Upper lobe of left lung (tissue), 6 donors: ENCODE results near the gene PALM3. TPM values are rescaled to one million over a fixed set of nuclear protein-coding genes. Genes with fewer than 3 reads are reported as not detected.

Source experiments
- ATAC-seq, 2 donors: fragments of 200-7000 bp; cut with Tn5 transposase; one replicate each; pipeline ENCODE4 v1.9.1; 2022; ENCODE audit warnings: mild to moderate bottlenecking in 2 of 2, moderate library complexity in 2 of 2; ENCODE audit not compliant: low FRiP score in 2 of 2
- DNase-seq, 2 donors: peaks; one replicate each; pipeline ENCODE4 v3.0.0-alpha.2; 2019 to 2020
- H3K27ac ChIP-seq, 4 donors: fragments of 200-600 bp; sonication (generic); one replicate each; pipeline ENCODE4 v1.5.1; 2016 to 2019
- H3K27me3 ChIP-seq, 4 donors: fragments of 200-600 bp; sonication (generic); one replicate each; pipeline ENCODE4 v1.5.1; 2017 to 2019
- H3K36me3 ChIP-seq, 4 donors: fragments of 200-600 bp; sonication (generic); one replicate each; pipeline ENCODE4 v1.5.1; 2016 to 2019
- H3K4me1 ChIP-seq, 4 donors: fragments of 200-600 bp; sonication (generic); one replicate each; pipeline ENCODE4 v1.5.1; 2018 to 2019
- H3K4me3 ChIP-seq, 4 donors: fragments of 200-600 bp; sonication (generic); one replicate each; pipeline ENCODE4 v1.5.1; 2017 to 2019; ENCODE audit warnings: mild to moderate bottlenecking in 2 of 4, moderate library complexity in 1 of 4
- H3K9me3 ChIP-seq, 4 donors: fragments of 200-600 bp; sonication (generic); one replicate each; pipeline ENCODE4 v1.5.1; 2018 to 2019
- EP300 ChIP-seq, 4 donors: sonication (generic); formaldehyde crosslinking; IDR thresholded peaks; one replicate each; pipeline ENCODE4 v1.5.1; 2017; ENCODE audit warnings: antibody characterized with exemption in 4 of 4, control low read depth in 2 of 4
- POLR2A ChIP-seq, 4 donors: fragments of 450-650 bp; IDR thresholded peaks; one replicate each; pipeline ENCODE4 v1.5.1; 2016 to 2017; ENCODE audit warnings: antibody characterized with exemption in 4 of 4, mild to moderate bottlenecking in 2 of 4
- POLR2AphosphoS5 ChIP-seq, 2 donors: sonication (generic); formaldehyde crosslinking; IDR thresholded peaks; one replicate each; pipeline ENCODE4 v1.5.1; 2017; ENCODE audit warnings: antibody characterized with exemption in 2 of 2
- WGBS, 2 donors: methylation state at CpG; one replicate each; pipeline ENCODE4 v1.1.5; 2017 to 2018; 5-methylcytosine and 5-hydroxymethylcytosine counted together
- total RNA-seq, 6 donors: library from RNA; depleted of rRNA in 4 of 6; stranded (reverse); fragments of >200 nt in 4 of 6; gene quantifications; one replicate each; pipeline versions ENCODE4 v1.1.0 to v1.2.1, GENCODE V29; 2016 to 2021
- TF ChIP-seq, protein P1 (sequence below), 6 experiments: fragments of 450-650 bp in 4 of 6; fragments of 200-600 bp in 2 of 6; sonication (generic) in 2 of 6; IDR thresholded peaks; one replicate each; pipeline ENCODE4 v1.5.1; 2016 to 2019; ENCODE audit warnings: antibody characterized with exemption in 6 of 6
- donor health status: DM: no; HTN: no; CAD: no; lungs with moderate emphysema.
- donor health status: DM: no; HTN: yes; CAD: no; lungs with severe emphysema.

Gene PALM3
- total RNA-seq, 6 donors from 2014 or later = 0.15 to 123 (median 11.0) TPM

DNA sequence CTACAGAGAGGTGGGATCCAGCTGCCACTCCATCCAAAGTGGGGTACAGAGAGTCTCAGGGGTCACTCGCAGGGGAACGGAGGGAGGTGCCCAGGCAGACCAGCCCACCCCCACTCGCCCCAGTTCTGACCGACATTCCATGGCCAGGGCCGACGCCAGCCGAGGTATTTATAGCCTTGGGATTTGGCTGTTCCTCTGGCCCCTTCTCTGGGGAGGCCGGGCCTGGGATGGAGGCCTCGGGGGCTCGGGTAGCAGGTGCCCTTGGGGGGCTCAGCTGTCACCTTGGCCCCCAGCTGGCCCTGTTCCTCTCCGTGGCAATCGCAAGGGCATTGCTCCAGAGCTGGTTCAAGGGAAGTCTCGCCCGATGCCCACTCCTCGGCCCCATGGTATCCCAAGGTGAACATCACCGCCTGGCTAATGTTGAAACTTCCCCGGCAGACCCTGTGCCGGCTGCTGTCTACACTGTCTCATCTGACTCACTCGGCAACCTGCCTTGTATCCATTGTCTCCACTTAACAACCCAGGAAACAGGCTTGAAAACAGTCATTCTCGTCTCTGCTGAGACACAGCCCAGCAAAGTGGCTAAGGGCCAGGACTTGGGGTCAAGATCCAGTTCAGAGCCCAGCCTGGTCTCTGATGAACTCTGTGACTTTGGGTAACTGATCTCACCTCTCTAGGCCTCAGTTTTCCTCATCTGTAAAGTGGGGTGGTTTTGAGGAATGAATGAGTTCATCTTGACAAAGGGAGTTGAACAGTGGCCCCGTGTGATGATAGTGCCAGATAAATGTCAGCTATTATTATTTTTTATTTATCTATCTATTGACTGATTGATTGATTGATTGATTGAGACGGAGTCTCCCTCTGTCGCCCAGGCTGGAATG lies 45.9 kb upstream of the PALM3 start:
- TF ChIP-seq POLR2A (IDR thresholded peaks at IDR 0.05) = no peak
- TF ChIP-seq, protein P1, sequence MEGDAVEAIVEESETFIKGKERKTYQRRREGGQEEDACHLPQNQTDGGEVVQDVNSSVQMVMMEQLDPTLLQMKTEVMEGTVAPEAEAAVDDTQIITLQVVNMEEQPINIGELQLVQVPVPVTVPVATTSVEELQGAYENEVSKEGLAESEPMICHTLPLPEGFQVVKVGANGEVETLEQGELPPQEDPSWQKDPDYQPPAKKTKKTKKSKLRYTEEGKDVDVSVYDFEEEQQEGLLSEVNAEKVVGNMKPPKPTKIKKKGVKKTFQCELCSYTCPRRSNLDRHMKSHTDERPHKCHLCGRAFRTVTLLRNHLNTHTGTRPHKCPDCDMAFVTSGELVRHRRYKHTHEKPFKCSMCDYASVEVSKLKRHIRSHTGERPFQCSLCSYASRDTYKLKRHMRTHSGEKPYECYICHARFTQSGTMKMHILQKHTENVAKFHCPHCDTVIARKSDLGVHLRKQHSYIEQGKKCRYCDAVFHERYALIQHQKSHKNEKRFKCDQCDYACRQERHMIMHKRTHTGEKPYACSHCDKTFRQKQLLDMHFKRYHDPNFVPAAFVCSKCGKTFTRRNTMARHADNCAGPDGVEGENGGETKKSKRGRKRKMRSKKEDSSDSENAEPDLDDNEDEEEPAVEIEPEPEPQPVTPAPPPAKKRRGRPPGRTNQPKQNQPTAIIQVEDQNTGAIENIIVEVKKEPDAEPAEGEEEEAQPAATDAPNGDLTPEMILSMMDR (IDR thresholded peaks at IDR 0.05) = no peak
- TF ChIP-seq POLR2AphosphoS5 (IDR thresholded peaks at IDR 0.05) = no peak
- TF ChIP-seq EP300 (IDR thresholded peaks at IDR 0.05) = no peak
- Histone ChIP-seq H3K27ac (peak overlapping the region in 1 of 4 donors; percentile 3), H3K36me3 (peaks cover 7 to 44% (median 31%) of the 10 kb centered on the region in 4 donors), H3K27me3 (no peaks in the 10 kb centered on the region), H3K9me3 (no peaks in the 10 kb centered on the region), H3K4me3 (no peak overlapping the region), H3K4me1 (peaks cover 10 to 12% (median 11%) of the 10 kb centered on the region in 4 donors)
- WGBS, 2 donors = 73 to 80% methylated on average over 13 to 17 of the region's 23 CpGs
- ATAC-seq (no peak), DNase-seq (no peak)

DNA sequence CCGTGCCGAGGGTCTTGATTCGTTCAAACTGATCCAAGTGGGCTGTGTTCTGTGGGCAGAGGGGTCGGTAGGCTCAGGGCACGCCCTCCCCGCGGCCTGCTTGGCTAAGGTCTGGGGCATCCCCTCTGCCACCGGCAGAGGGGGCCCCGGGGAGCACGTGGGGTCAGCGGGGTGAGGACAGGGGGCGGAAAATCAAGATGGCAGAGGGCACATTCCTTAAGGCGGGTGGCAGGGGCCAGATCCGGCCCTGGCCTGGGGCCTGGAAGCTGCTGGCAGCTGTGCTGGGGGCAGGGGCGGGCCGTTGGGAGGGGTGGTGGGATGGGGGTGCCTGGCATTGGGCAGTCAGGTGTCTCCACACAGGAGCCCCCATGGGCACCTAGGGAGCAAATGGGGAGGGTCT lies 45.0 kb upstream of the PALM3 start:
- ATAC-seq (no peak), DNase-seq (no peak)
- H3K4me1 ChIP-seq = peaks cover under 1 to 2% (median under 1%) of the 10 kb centered on the region in 4 donors
- no peak overlapping the region for H3K27ac ChIP-seq
- H3K4me3 ChIP-seq = no peak overlapping the region
- 96 to 100% methylated on average over 3 to 14 of the region's 16 CpGs for WGBS, 2 donors
- no peaks in the 10 kb centered on the region for H3K9me3 ChIP-seq
- TF ChIP-seq, protein P1 (IDR thresholded peaks at IDR 0.05) = no peak
- no peak for TF ChIP-seq POLR2AphosphoS5 (IDR thresholded peaks at IDR 0.05)
- TF ChIP-seq POLR2A (IDR thresholded peaks at IDR 0.05) = no peak
- no peak for TF ChIP-seq EP300 (IDR thresholded peaks at IDR 0.05)
- peaks cover 7 to 54% (median 41%) of the 10 kb centered on the region in 4 donors for H3K36me3 ChIP-seq
- H3K27me3 ChIP-seq = no peaks in the 10 kb centered on the region

DNA sequence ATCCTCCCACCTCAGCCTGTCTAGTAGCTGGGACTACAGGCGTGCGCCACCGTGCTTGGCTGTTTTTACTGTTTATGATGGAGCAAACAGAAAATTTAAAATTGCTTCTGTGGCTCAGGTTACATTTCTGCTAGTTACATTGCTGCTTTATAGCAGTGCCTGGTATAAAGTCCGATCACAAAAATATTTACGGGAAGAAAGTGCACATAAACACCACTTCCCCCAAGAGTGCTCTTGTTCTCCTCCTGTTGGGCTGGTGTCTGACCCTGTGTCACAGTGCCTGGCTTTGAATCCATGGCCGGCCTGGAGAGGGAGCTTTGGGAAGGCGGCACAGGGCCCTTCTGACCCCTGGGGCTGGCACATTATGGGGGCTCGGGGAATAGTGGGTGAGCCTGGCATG lies 43.8 kb upstream of the PALM3 start:
- no peaks in the 10 kb centered on the region for H3K9me3 ChIP-seq
- ATAC-seq = no peak
- 89 to 95% methylated on average over 5 to 8 of the region's 8 CpGs for WGBS, 2 donors
- no peaks in the 10 kb centered on the region for H3K4me1 ChIP-seq
- H3K27ac ChIP-seq = no peak overlapping the region
- H3K27me3 ChIP-seq = no peaks in the 10 kb centered on the region
- no peak overlapping the region for H3K4me3 ChIP-seq
- TF ChIP-seq EP300 (IDR thresholded peaks at IDR 0.05) = no peak
- TF ChIP-seq, protein P1 (IDR thresholded peaks at IDR 0.05) = no peak
- no peak for TF ChIP-seq POLR2A (IDR thresholded peaks at IDR 0.05)
- TF ChIP-seq POLR2AphosphoS5 (IDR thresholded peaks at IDR 0.05) = no peak
- DNase-seq = no peak
- H3K36me3 ChIP-seq = peaks cover 7 to 65% (median 48%) of the 10 kb centered on the region in 4 donors

DNA sequence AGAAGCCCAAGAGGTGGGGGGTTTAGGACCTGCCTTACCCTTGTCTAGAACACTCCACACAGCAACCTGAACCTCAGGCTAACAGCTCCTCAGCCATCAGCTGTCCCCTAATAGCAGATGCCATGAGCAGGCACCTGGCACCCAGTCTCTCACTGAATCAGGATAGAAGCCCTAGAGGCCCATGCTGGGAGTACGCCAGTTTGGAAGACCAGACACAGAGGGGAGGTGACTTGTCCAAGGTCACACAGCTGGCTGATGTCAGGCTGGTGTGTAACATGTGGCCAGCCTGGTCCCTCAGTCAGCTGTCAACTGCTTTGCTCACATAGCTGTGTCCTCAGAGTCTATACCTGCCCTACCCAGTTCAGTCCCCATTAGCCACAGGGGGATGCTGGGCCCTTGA lies 41.4 kb upstream of the PALM3 start:
- Histone ChIP-seq H3K27ac (no peak overlapping the region), H3K27me3 (no peaks in the 10 kb centered on the region), H3K9me3 (no peaks in the 10 kb centered on the region), H3K4me3 (no peak overlapping the region), H3K4me1 (no peaks in the 10 kb centered on the region), H3K36me3 (peaks cover 7 to 84% (median 60%) of the 10 kb centered on the region in 4 donors)
- 90% methylated on average over 1 of the region's 1 CpG; no CpG with 5 or more reads in 1 of the 2 donors for WGBS, 2 donors
- TF ChIP-seq, protein P1 (IDR thresholded peaks at IDR 0.05) = no peak
- TF ChIP-seq POLR2A (IDR thresholded peaks at IDR 0.05) (no peak), POLR2AphosphoS5 (IDR thresholded peaks at IDR 0.05) (no peak), EP300 (IDR thresholded peaks at IDR 0.05) (no peak)
- DNase-seq (no peak), ATAC-seq (no peak)
